ENCODE measurements around the gene CGNL1.

DNA sequence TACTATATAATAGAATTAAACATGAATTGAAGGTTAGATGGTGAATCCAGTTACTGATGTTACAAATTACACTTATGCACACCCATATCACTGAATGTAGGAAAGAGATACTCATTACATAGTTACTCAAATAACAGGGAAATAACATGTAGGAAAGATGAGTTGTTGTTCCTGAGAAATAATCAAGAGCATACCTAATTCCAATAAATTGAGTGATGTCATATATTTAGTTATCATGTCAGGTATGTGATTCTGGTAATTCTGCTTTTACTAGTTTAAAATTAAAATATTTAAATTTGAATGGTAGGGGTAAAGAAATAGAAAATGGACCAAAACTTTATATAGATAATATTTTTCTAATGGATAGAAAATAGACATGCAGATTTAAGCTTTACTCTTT lies 112.8 kb downstream of the CGNL1 start:
- TF ChIP-seq, protein P1, sequence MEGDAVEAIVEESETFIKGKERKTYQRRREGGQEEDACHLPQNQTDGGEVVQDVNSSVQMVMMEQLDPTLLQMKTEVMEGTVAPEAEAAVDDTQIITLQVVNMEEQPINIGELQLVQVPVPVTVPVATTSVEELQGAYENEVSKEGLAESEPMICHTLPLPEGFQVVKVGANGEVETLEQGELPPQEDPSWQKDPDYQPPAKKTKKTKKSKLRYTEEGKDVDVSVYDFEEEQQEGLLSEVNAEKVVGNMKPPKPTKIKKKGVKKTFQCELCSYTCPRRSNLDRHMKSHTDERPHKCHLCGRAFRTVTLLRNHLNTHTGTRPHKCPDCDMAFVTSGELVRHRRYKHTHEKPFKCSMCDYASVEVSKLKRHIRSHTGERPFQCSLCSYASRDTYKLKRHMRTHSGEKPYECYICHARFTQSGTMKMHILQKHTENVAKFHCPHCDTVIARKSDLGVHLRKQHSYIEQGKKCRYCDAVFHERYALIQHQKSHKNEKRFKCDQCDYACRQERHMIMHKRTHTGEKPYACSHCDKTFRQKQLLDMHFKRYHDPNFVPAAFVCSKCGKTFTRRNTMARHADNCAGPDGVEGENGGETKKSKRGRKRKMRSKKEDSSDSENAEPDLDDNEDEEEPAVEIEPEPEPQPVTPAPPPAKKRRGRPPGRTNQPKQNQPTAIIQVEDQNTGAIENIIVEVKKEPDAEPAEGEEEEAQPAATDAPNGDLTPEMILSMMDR (IDR thresholded peaks at IDR 0.05; ENCODE audit: low read depth, low read length): no peak
- no peak for TF ChIP-seq EZH2phosphoT487 (IDR thresholded peaks at IDR 0.05; ENCODE audit: low read depth)

All from OCI-LY3 (cell line).